Fibroblast of mammary gland (primary cell): ENCODE results near the gene BNC2.

Source experiments
- DNase-seq: peaks from one replicate; pipeline ENCODE4 v3.0.0-alpha.2; 2010; ENCODE audit warnings: low read depth
- H3K4me3 ChIP-seq: 2 replicates; pipeline ENCODE4 v1.5.1; 2011; ENCODE audit warnings: low read depth, mild to moderate bottlenecking, low read length, moderate library complexity; ENCODE audit not compliant: control insufficient read depth
- CTCF ChIP-seq: conservative IDR thresholded peaks from 2 replicates; pipeline ENCODE4 v1.5.1; 2011; ENCODE audit warnings: low read depth, low read length, inconsistent platforms; ENCODE audit not compliant: control insufficient read depth, insufficient read depth

The BNC2 gene

DNA sequence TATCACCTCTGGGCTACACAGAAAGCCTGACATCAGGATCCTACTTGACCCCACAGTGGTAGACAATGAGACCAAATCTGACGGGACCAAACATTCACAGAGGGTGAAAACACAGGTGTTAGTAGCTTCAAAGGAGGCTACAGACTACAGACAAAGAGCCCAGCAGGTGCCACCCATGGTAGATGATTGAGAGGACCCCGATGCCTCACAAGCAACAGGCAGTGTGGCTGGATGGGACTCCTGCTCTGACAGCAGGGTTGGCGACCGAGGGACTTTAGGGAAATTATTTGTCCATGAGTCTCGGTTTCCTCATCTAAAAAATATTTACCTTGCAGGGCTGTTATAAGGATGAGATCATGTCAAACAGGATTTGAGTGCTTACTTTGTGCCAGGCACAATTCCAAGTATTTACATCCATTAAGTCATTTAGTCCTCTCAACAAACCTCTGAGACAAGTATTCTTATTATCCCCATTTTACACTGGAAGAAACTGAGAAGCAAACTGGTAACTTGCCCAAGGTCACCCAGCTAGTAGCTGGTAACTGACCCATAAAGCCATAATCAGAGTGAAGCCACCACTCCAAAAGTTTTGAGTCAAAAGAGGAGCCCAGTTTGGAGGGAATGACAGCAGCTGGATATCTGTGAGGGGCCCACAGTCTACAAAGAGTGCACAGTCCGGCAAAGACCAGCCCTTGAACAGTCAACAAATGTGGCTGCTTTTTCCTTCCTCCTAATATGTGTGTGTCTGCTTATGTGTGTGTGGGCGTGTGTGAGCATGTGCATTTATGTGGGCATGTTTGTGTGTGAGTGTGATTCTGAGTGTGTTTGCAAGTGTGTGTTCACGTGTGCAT, 502.0 kb downstream of the BNC2 start:
- TF ChIP-seq CTCF: no peak
- H3K4me3 ChIP-seq: no peak overlapping the region
- DNase-seq: peak; percentile 44

DNA sequence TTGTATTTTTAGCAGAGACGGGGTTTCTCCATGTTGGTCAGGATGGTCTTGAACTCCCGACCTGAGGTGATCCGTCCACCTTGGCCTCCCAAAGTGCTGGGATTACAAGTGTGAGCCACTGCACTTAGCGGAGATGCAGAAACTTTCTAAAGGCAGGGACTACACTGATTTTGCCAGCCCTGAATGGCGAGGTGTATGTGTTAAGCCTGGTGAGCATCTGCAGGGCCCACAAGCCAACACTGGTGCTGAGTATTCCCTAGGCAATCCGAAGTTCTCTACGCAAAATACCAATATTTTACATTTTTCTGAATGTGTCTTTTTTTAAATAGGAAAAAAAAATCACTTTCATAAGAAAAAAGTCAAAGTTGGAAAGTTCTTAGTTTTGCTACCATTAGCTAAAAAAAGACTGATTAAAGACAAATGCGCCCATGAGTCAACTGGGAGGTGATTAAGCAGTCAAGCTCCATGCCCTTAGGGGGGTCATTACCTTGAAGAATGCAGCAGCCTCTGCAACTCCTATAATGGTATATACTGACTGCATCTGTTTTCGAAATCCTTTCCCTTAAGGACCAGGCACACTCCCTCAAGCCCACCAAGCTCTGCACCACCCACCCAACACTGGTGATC, 502.8 kb downstream of the BNC2 start:
- H3K4me3 ChIP-seq: no peak overlapping the region
- TF ChIP-seq CTCF: no peak
- peak; percentile 78 for DNase-seq

- no peak for DNase-seq
- TF ChIP-seq CTCF: no peak
- H3K4me3 ChIP-seq: no peak overlapping the region
Measured at GRCh38 chr9:16364347-16364746, 506.1 kb downstream of the BNC2 start.

- TF ChIP-seq CTCF: no peak
- no peak for DNase-seq
- H3K4me3 ChIP-seq: no peak overlapping the region
Measured at GRCh38 chr9:16363916-16364315, 506.6 kb downstream of the BNC2 start.

DNA sequence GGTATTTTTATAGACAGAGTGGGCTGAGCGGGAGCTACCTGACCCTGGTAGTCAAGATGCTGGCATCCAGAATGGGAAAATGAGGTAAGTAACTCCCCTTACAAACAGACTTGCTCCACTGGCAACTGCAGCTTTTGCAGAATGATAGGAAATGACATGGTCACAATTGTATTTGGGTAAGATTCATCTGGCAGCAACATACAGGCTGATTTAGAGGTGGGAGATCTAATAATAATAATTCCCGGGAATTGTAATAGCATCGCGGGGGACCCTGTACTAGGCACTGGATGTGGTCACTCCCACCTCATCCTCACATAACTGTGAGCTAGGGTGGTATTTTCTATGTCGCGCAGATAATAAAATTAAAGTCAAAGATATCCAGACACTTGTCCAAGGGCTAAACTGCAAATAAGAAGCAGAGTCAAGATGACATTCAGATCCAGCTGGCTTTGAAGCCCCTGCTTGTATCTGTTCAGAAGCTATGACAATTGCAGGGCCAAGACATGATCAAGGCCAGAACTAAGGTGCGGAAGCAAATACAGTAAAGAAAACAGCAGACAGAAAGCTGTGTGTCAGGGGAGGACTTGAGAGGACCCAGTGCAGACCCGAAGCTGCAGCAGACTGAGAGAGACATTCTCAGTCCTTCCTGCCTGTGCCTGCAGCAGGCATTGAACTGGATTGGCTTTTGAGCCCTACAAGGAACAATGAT, 507.2 kb downstream of the BNC2 start:
- H3K4me3 ChIP-seq: no peak overlapping the region
- DNase-seq: no peak
- no peak for TF ChIP-seq CTCF

DNA sequence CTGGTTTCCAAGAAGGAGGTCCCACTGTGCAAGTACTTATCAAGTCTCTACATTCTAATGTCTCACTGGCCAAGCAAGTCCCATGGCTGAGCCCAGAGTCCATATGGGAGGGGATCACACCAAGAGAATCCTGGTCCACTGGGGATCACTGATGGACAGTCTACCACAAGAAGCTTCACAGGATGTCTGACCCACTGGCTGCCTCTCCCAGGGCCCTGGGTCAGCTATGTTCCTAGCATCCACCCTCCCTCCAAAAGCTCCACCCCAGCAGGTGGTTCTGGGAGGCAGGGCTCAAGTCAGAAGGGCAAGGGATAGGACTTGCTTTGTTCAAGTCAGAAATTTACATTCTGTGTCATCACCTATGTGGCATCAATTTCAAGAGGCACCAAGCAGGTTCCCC, 508.5 kb downstream of the BNC2 start:
- H3K4me3 ChIP-seq: no peak overlapping the region
- TF ChIP-seq CTCF: no peak
- DNase-seq: no peak
